GM23338 (cell line): ENCODE measurements around the gene ZSWIM9. TPM values are rescaled to one million over a fixed set of nuclear protein-coding genes. Genes with fewer than 3 reads are reported as not detected.

Source experiments
- ATAC-seq: fragments of 200-7000 bp; cut with Tn5 transposase; 3 replicates; pipeline ENCODE4 v1.9.1; 2020
- DNase-seq: peaks from one replicate; pipeline ENCODE4 v3.0.0-alpha.2; 2015; ENCODE audit warnings: low spot score
- H2AFZ ChIP-seq: fragments of 200-600 bp; sonication (generic); 2 replicates; pipeline ENCODE4 v1.8.0; 2016; ENCODE audit warnings: antibody characterized with exemption, mild to moderate bottlenecking, moderate library complexity
- H3F3A ChIP-seq: fragments of 200-600 bp; sonication (generic); replicated peaks from 2 replicates; pipeline ENCODE4 v1.8.0; 2017; ENCODE audit warnings: antibody characterized with exemption, mixed run types, low read depth
- H3K27ac ChIP-seq: fragments of 200-600 bp; sonication (generic); 2 replicates; pipeline ENCODE4 v1.6.1; 2016; ENCODE audit warnings: low read depth
- H3K27me3 ChIP-seq: fragments of 200-600 bp; sonication (generic); 2 replicates; pipeline ENCODE4 v1.8.0; 2016; ENCODE audit warnings: mild to moderate bottlenecking, mixed run types, moderate library complexity; ENCODE audit not compliant: insufficient read depth
- H3K36me3 ChIP-seq: fragments of 200-600 bp; sonication (generic); 2 replicates; pipeline ENCODE4 v1.8.0; 2016; ENCODE audit warnings: mild to moderate bottlenecking; ENCODE audit not compliant: insufficient read depth
- H3K4me1 ChIP-seq: fragments of 200-600 bp; sonication (generic); 2 replicates; pipeline ENCODE4 v1.8.0; 2016; ENCODE audit warnings: mild to moderate bottlenecking, moderate library complexity; ENCODE audit not compliant: insufficient read depth
- H3K4me2 ChIP-seq: fragments of 200-600 bp; sonication (generic); 2 replicates; pipeline ENCODE4 v1.7.1; 2017; ENCODE audit warnings: mixed run types
- H3K4me3 ChIP-seq: fragments of 200-600 bp; sonication (generic); 2 replicates; pipeline ENCODE4 v1.6.1; 2016; ENCODE audit warnings: mixed run types
- H3K79me2 ChIP-seq: fragments of 200-600 bp; sonication (generic); replicated peaks from 2 replicates; pipeline ENCODE4 v1.8.0; 2017; ENCODE audit warnings: mild to moderate bottlenecking; ENCODE audit not compliant: insufficient read depth
- H3K9me2 ChIP-seq: fragments of 200-600 bp; sonication (generic); 2 replicates; pipeline ENCODE4 v1.8.0; 2017; ENCODE audit not compliant: insufficient read depth
- H4K20me1 ChIP-seq: fragments of 200-600 bp; sonication (generic); replicated peaks from 2 replicates; pipeline ENCODE4 v1.8.0; 2017; ENCODE audit warnings: mild to moderate bottlenecking; ENCODE audit not compliant: insufficient read depth
- H3K27ac Mint-ChIP-seq: 2 replicates; pipeline ENCODE4 v1.8.0; 2020; ENCODE audit warnings: inconsistent platforms, mild to moderate bottlenecking, moderate library complexity, mixed read lengths
- H3K27me3 Mint-ChIP-seq: 3 replicates; pipeline ENCODE4 v1.8.0; 2022; ENCODE audit warnings: low read depth, mild to moderate bottlenecking, moderate library complexity, mixed read lengths, inconsistent platforms; ENCODE audit not compliant: insufficient read depth, poor library complexity
- H3K36me3 Mint-ChIP-seq: 3 replicates; pipeline ENCODE4 v1.8.0; 2021; ENCODE audit warnings: low read depth, mild to moderate bottlenecking, inconsistent platforms, moderate library complexity, mixed read lengths
- H3K4me1 Mint-ChIP-seq: 3 replicates; pipeline ENCODE4 v1.8.0; 2020; ENCODE audit warnings: mild to moderate bottlenecking, inconsistent platforms, mixed read lengths
- H3K4me3 Mint-ChIP-seq: 3 replicates; pipeline ENCODE4 v1.8.0; 2021; ENCODE audit warnings: moderate library complexity, mild to moderate bottlenecking, inconsistent platforms, mixed read lengths
- H3K9me3 Mint-ChIP-seq: 3 replicates; pipeline ENCODE4 v1.8.0; 2020; ENCODE audit warnings: moderate library complexity, mild to moderate bottlenecking, inconsistent platforms, mixed read lengths
- CREB1 ChIP-seq: fragments of 250-450 bp; sonication (Bioruptor Pico); IDR thresholded peaks from 2 replicates; pipeline ENCODE4 v1.5.0; 2020; ENCODE audit warnings: low read depth, mild to moderate bottlenecking, moderate library complexity
- EZH2phosphoT487 ChIP-seq: fragments of 200-600 bp; sonication (generic); IDR thresholded peaks from one replicate; pipeline ENCODE4 v1.8.1; 2018; ENCODE audit warnings: antibody characterized with exemption; ENCODE audit not compliant: unreplicated experiment
- JUNB ChIP-seq: IDR thresholded peaks from one replicate; pipeline ENCODE4 v1.6.1; 2016; ENCODE audit warnings: antibody characterized with exemption; ENCODE audit not compliant: unreplicated experiment
- NANOG ChIP-seq: IDR thresholded peaks from 2 replicates; pipeline ENCODE4 v1.6.1; 2016; ENCODE audit warnings: antibody characterized with exemption, borderline replicate concordance
- STAT1 ChIP-seq: IDR thresholded peaks from one replicate; pipeline ENCODE4 v1.6.1; 2016; ENCODE audit warnings: antibody characterized with exemption; ENCODE audit not compliant: unreplicated experiment
- ZNF331 ChIP-seq: fragments of 250-450 bp; sonication (Bioruptor Pico); IDR thresholded peaks from 2 replicates; pipeline ENCODE4 v1.5.0; 2020; ENCODE audit warnings: low read depth, mild to moderate bottlenecking, moderate library complexity
- polyA plus RNA-seq: library from polyadenylated mRNA; unstranded; fragments of >200 nt; fragmentation: Nextera tagmentation; extraction: Ambion mirVana; gene quantifications from 2 replicates; pipeline ENCODE4 v1.2.1, GENCODE V29; 2016
- total RNA-seq: library from RNA; depleted of rRNA; stranded (reverse); fragments of >200 nt; shearing (Covaris generic); gene quantifications from 2 replicates; pipeline ENCODE4 v1.2.3, GENCODE V29; 2014
- TF ChIP-seq, protein P1 (sequence below): IDR thresholded peaks from 2 replicates; pipeline ENCODE4 v1.6.1; 2016; ENCODE audit warnings: antibody characterized with exemption
- TF ChIP-seq, protein P2 (sequence below): fragments of 250-450 bp; sonication (Bioruptor Pico); IDR thresholded peaks from 2 replicates; pipeline ENCODE4 v1.5.0; 2020; ENCODE audit warnings: mild to moderate bottlenecking, moderate library complexity

The ZSWIM9 gene
- total and polyA plus RNA-seq, 2 experiments from 2014 or later: 2.9 to 9.1 TPM

DNA sequence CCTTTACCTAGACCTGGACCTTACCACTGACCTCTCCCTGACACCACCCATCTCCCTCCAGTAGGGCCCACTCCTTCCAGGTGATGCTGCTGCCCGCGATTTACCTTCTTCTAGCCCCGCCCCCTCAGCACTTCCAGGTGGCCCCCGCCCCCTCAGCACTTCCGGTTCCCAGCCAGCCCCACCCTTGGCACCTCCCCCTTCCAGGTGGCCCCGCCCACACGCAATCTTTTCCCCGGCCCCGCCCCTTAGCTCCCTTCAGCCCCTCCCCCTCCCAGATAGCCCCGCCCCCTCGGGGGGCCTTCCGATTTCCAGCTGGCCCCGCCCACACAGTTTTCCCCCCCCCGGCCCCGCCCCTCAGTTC is 922 bp upstream of the ZSWIM9 start:
- H3K4me3 Mint-ChIP-seq: peak overlapping the region; percentile 95
- H2AFZ ChIP-seq: no peak overlapping the region
- peaks cover 20% of the 10 kb centered on the region for H4K20me1 ChIP-seq
- peaks cover 8% of the 10 kb centered on the region for H3K27me3 Mint-ChIP-seq
- no peaks in the 10 kb centered on the region for H3K27me3 ChIP-seq
- H3K9me2 ChIP-seq: no peaks in the 10 kb centered on the region
- H3F3A ChIP-seq: no peaks in the 10 kb centered on the region
- peaks cover 21% of the 10 kb centered on the region for H3K36me3 ChIP-seq
- H3K4me1 ChIP-seq: peaks cover 8% of the 10 kb centered on the region
- peak overlapping the region; percentile 98 for H3K4me2 ChIP-seq
- H3K4me1 Mint-ChIP-seq: peaks cover 17% of the 10 kb centered on the region
- peak overlapping the region; percentile 97 for H3K27ac Mint-ChIP-seq
- peaks cover 59% of the 10 kb centered on the region for H3K79me2 ChIP-seq
- TF ChIP-seq EZH2phosphoT487 (no peak), ZNF331 (no peak), JUNB (no peak)
- no peaks in the 10 kb centered on the region; the same call in 1 of the 3 replicates for H3K9me3 Mint-ChIP-seq
- peaks cover 33% of the 10 kb centered on the region for H3K36me3 Mint-ChIP-seq
- H3K27ac ChIP-seq: no peak overlapping the region
- ATAC-seq (peak; percentile 61), DNase-seq (peak; percentile 98)
- H3K4me3 ChIP-seq: peak overlapping the region; percentile 92

GRCh38 chr19:48170817-48171347 is 402 bp downstream of the ZSWIM9 start:
- TF ChIP-seq EZH2phosphoT487 (no peak), JUNB (no peak), CREB1 (CRISPR knock-in tag) (no peak), STAT1 (no peak), ZNF331 (no peak), NANOG (no peak)
- TF ChIP-seq, protein P1, sequence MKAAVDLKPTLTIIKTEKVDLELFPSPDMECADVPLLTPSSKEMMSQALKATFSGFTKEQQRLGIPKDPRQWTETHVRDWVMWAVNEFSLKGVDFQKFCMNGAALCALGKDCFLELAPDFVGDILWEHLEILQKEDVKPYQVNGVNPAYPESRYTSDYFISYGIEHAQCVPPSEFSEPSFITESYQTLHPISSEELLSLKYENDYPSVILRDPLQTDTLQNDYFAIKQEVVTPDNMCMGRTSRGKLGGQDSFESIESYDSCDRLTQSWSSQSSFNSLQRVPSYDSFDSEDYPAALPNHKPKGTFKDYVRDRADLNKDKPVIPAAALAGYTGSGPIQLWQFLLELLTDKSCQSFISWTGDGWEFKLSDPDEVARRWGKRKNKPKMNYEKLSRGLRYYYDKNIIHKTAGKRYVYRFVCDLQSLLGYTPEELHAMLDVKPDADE: no peak
- TF ChIP-seq, protein P2, sequence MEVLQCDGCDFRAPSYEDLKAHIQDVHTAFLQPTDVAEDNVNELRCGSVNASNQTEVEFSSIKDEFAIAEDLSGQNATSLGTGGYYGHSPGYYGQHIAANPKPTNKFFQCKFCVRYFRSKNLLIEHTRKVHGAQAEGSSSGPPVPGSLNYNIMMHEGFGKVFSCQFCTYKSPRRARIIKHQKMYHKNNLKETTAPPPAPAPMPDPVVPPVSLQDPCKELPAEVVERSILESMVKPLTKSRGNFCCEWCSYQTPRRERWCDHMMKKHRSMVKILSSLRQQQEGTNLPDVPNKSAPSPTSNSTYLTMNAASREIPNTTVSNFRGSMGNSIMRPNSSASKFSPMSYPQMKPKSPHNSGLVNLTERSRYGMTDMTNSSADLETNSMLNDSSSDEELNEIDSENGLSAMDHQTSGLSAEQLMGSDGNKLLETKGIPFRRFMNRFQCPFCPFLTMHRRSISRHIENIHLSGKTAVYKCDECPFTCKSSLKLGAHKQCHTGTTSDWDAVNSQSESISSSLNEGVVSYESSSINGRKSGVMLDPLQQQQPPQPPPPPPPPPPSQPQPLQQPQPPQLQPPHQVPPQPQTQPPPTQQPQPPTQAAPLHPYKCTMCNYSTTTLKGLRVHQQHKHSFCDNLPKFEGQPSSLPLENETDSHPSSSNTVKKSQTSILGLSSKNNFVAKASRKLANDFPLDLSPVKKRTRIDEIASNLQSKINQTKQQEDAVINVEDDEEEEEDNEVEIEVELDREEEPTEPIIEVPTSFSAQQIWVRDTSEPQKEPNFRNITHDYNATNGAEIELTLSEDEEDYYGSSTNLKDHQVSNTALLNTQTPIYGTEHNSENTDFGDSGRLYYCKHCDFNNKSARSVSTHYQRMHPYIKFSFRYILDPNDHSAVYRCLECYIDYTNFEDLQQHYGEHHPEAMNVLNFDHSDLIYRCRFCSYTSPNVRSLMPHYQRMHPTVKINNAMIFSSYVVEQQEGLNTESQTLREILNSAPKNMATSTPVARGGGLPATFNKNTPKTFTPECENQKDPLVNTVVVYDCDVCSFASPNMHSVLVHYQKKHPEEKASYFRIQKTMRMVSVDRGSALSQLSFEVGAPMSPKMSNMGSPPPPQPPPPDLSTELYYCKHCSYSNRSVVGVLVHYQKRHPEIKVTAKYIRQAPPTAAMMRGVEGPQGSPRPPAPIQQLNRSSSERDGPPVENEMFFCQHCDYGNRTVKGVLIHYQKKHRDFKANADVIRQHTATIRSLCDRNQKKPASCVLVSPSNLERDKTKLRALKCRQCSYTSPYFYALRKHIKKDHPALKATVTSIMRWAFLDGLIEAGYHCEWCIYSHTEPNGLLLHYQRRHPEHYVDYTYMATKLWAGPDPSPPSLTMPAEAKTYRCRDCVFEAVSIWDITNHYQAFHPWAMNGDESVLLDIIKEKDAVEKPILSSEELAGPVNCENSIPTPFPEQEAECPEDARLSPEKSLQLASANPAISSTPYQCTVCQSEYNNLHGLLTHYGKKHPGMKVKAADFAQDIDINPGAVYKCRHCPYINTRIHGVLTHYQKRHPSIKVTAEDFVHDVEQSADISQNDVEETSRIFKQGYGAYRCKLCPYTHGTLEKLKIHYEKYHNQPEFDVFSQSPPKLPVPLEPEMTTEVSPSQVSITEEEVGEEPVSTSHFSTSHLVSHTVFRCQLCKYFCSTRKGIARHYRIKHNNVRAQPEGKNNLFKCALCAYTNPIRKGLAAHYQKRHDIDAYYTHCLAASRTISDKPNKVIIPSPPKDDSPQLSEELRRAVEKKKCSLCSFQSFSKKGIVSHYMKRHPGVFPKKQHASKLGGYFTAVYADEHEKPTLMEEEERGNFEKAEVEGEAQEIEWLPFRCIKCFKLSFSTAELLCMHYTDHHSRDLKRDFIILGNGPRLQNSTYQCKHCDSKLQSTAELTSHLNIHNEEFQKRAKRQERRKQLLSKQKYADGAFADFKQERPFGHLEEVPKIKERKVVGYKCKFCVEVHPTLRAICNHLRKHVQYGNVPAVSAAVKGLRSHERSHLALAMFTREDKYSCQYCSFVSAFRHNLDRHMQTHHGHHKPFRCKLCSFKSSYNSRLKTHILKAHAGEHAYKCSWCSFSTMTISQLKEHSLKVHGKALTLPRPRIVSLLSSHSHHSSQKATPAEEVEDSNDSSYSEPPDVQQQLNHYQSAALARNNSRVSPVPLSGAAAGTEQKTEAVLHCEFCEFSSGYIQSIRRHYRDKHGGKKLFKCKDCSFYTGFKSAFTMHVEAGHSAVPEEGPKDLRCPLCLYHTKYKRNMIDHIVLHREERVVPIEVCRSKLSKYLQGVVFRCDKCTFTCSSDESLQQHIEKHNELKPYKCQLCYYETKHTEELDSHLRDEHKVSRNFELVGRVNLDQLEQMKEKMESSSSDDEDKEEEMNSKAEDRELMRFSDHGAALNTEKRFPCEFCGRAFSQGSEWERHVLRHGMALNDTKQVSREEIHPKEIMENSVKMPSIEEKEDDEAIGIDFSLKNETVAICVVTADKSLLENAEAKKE (CRISPR knock-in tag): no peak
- peaks cover 17% of the 10 kb centered on the region for H3K4me1 Mint-ChIP-seq
- peaks cover 8% of the 10 kb centered on the region for H3K27me3 Mint-ChIP-seq
- H3K9me3 Mint-ChIP-seq: no peaks in the 10 kb centered on the region; the same call in 2 of the 3 replicates
- H3K27ac Mint-ChIP-seq: peak overlapping the region; percentile 97
- H3K4me3 ChIP-seq: peak overlapping the region; percentile 92
- peak overlapping the region; percentile 95 for H2AFZ ChIP-seq
- 0 out of 2 replicates have a peak overlapping the region, but pooled peaks have one; percentile 69 for H3K27ac ChIP-seq
- peaks cover 8% of the 10 kb centered on the region for H3K4me1 ChIP-seq
- H4K20me1 ChIP-seq: peaks cover 24% of the 10 kb centered on the region
- H3K36me3 ChIP-seq: peaks cover 21% of the 10 kb centered on the region
- H3K27me3 ChIP-seq: no peaks in the 10 kb centered on the region
- peaks cover 53% of the 10 kb centered on the region for H3K79me2 ChIP-seq
- DNase-seq (peak; percentile 37), ATAC-seq (peak; percentile 17)
- peak overlapping the region; percentile 98 for H3K4me2 ChIP-seq
- no peaks in the 10 kb centered on the region for H3K9me2 ChIP-seq
- peak overlapping the region; percentile 95 for H3K4me3 Mint-ChIP-seq
- no peaks in the 10 kb centered on the region for H3F3A ChIP-seq
- peaks cover 36% of the 10 kb centered on the region for H3K36me3 Mint-ChIP-seq
